K562 (cell line): ENCODE results near the gene CABP2. TPM values are rescaled to one million over a fixed set of nuclear protein-coding genes. Genes with fewer than 3 reads are reported as not detected.

Source experiments
- CEBPZ ChIP-seq: fragments of 150-350 bp; IDR thresholded peaks from 2 replicates; pipeline ENCODE4 v1.6.1; 2014; ENCODE audit warnings: low read depth, mild to moderate bottlenecking, low read length, borderline replicate concordance
- CREB3L1 ChIP-seq: fragments of 450-650 bp; IDR thresholded peaks from 2 replicates; pipeline ENCODE4 v1.6.1; 2014; ENCODE audit warnings: low read depth, mild to moderate bottlenecking, moderate library complexity, borderline replicate concordance
- DLX4 ChIP-seq: fragments of 250-450 bp; sonication (Bioruptor Pico); IDR thresholded peaks from 2 replicates; pipeline ENCODE4 v1.6.1; 2021; ENCODE audit warnings: mild to moderate bottlenecking
- E2F3 ChIP-seq: fragments of 250-450 bp; sonication (Bioruptor Pico); IDR thresholded peaks from 2 replicates; pipeline ENCODE4 v1.4.0; 2020; ENCODE audit warnings: mild to moderate bottlenecking
- GABPA ChIP-seq: fragments of 200-800 bp; sonication (Bioruptor generic); conservative IDR thresholded peaks from 2 replicates; pipeline ENCODE4 v1.6.1; 2016; ENCODE audit warnings: low read depth, missing genetic modification characterization, missing compliant biosample characterization
- HNRNPLL ChIP-seq: fragments of 200-400 bp; formaldehyde crosslinking; IDR thresholded peaks from 2 replicates; pipeline ENCODE4 v1.6.1; 2017; ENCODE audit warnings: low read length, low read depth, mild to moderate bottlenecking; ENCODE audit not compliant: poor library complexity, severe bottlenecking
- L3MBTL2 ChIP-seq: fragments of 450-650 bp; IDR thresholded peaks from 2 replicates; pipeline ENCODE4 v1.6.1; 2016; ENCODE audit warnings: mild to moderate bottlenecking, moderate library complexity
- MAFK ChIP-seq: IDR thresholded peaks from 2 replicates; pipeline ENCODE4 v1.6.1; 2011; ENCODE audit warnings: low read length, improper control_type of control experiment
- MCM7 ChIP-seq, 2 experiments: fragments of 450-650 bp; IDR thresholded peaks; 2 replicates each; pipeline ENCODE4 v1.6.1; 2016 to 2018
- NR2C1 ChIP-seq, 2 experiments: fragments of 450-650 bp; IDR thresholded peaks; 2 replicates each; pipeline ENCODE4 v1.6.1; 2017; ENCODE audit warnings: mild to moderate bottlenecking in 2 of 2, antibody characterized with exemption in 1 of 2, inconsistent platforms in 1 of 2, missing compliant biosample characterization in 1 of 2, missing genetic modification characterization in 1 of 2
- NUFIP1 ChIP-seq: fragments of 450-650 bp; IDR thresholded peaks from 2 replicates; pipeline ENCODE4 v1.6.1; 2018; ENCODE audit not compliant: partially characterized antibody
- PHF21A ChIP-seq: fragments of 450-650 bp; IDR thresholded peaks from 2 replicates; pipeline ENCODE4 v1.6.1; 2017; ENCODE audit warnings: low read depth, borderline replicate concordance
- PKNOX1 ChIP-seq: fragments of 450-650 bp; IDR thresholded peaks from 2 replicates; pipeline ENCODE4 v1.6.1; 2016
- POLR2H ChIP-seq: IDR thresholded peaks from 2 replicates; pipeline ENCODE4 v1.6.1; 2016; ENCODE audit warnings: missing genetic modification characterization, low read depth, mild to moderate bottlenecking, control low read depth, missing compliant biosample characterization, moderate library complexity
- RAD51 ChIP-seq: fragments of 450-650 bp; IDR thresholded peaks from 2 replicates; pipeline ENCODE4 v1.7.1; 2016; ENCODE audit warnings: low read depth, mild to moderate bottlenecking, borderline replicate concordance
- RBM25 ChIP-seq: fragments of 200-400 bp; formaldehyde crosslinking; IDR thresholded peaks from 2 replicates; pipeline ENCODE4 v1.6.1; 2018; ENCODE audit warnings: low read length, low read depth, moderate library complexity; ENCODE audit not compliant: severe bottlenecking
- TFAP4 ChIP-seq: sonication (generic); formaldehyde crosslinking; IDR thresholded peaks from 2 replicates; pipeline ENCODE4 v1.8.0; 2022; ENCODE audit warnings: missing genetic modification reagents, mild to moderate bottlenecking, moderate library complexity, borderline replicate concordance
- ZBTB1 ChIP-seq: sonication (generic); formaldehyde crosslinking; IDR thresholded peaks from 2 replicates; pipeline ENCODE4 v1.8.1; 2023; ENCODE audit warnings: missing genetic modification reagents, low read depth, mild to moderate bottlenecking, borderline replicate concordance
- ZNF239 ChIP-seq: fragments of 250-450 bp; sonication (Bioruptor Pico); IDR thresholded peaks from 2 replicates; pipeline ENCODE4 v1.4.0; 2020; ENCODE audit warnings: mild to moderate bottlenecking
- ZNF551 ChIP-seq: fragments of 250-450 bp; sonication (Bioruptor Pico); IDR thresholded peaks from 2 replicates; pipeline ENCODE4 v1.5.0; 2021; ENCODE audit warnings: mild to moderate bottlenecking, moderate library complexity
- ZNF695 ChIP-seq: fragments of 450-650 bp; formaldehyde crosslinking; IDR thresholded peaks from 2 replicates; pipeline ENCODE4 v1.4.0; 2020; ENCODE audit warnings: mild to moderate bottlenecking, moderate library complexity
- polyA plus RNA-seq, 8 experiments: library from polyadenylated mRNA; depleted of rRNA in 4 of 8; stranded (reverse) in 5 of 8; unstranded in 3 of 8; fragments of >200 nt; fragmentation: Nextera tagmentation in 2 of 8; fragmentation: Illumina TruSeq in 1 of 8; extraction: Ambion mirVana in 2 of 8; extraction: Trizol in 1 of 8; gene quantifications; 2 replicates each; pipeline versions ENCODE4 v1.2.1 to v1.2.3, GENCODE V29; 2011 to 2014; ENCODE audit warnings: inconsistent platforms in 1 of 8, missing spikeins in 1 of 8
- total RNA-seq, 7 experiments: library from RNA; depleted of rRNA in 6 of 7; stranded (reverse); fragments of >200 nt in 6 of 7; fragmentation: Illumina TruSeq in 2 of 7; extraction: Trizol in 2 of 7; gene quantifications; 2 replicates each; pipeline versions ENCODE4 v1.2.1 to v1.2.3, GENCODE V29; 2011 to 2021; ENCODE audit warnings: low replicate concordance in 1 of 7

The CABP2 gene
- total and polyA plus RNA-seq, 9 of the 15 experiments (the other 6 are each of a cell fraction or from before 2014, with no cell fraction given), result not detected

- TF ChIP-seq RAD51 (no peak), L3MBTL2 (no peak; the same call in 1 of the 2 replicates), HNRNPLL (no peak), ZNF551 (no peak), PKNOX1 (peak; percentile 32; the same call in 1 of the 2 replicates), PHF21A (no peak), NR2C1 (IDR thresholded peaks at IDR 0.05) (no peak), NR2C1 (tag; IDR thresholded peaks at IDR 0.05) (no peak), MAFK (no peak), DLX4 (no peak), TFAP4 (peak; percentile 70; the same call in 1 of the 2 replicates), E2F3 (peak; percentile 15; the same call in 1 of the 2 replicates), ZNF695 (CRISPR knock-in tag) (no peak), ZBTB1 (CRISPR knock-in tag) (no peak), GABPA (no peak), ZNF239 (CRISPR knock-in tag) (no peak), MCM7 (IDR thresholded peaks at IDR 0.05) (no peak), NUFIP1 (no peak), CEBPZ (no peak), CREB3L1 (no peak), POLR2H (tag) (no peak), RBM25 (no peak)
Measured at GRCh38 chr11:67505605-67506396, 17.4 kb downstream of the CABP2 start (continued).
